Neural progenitor cell (in vitro differentiated cells): Measurements from ENCODE around the gene RNU1-1. TPM values are rescaled to one million over a fixed set of nuclear protein-coding genes. Genes with fewer than 3 reads are reported as not detected.
"Not testable (repeated sequence)": the region's sequence is repeated elsewhere in the genome, so short reads cannot be mapped to it uniquely, and the experiment has no call there.

Experiments
- DNase-seq: peaks from one replicate; pipeline ENCODE4 v3.0.0-alpha.2; 2016; ENCODE audit warnings: low spot score
- H2AFZ ChIP-seq: fragments of 200-600 bp; sonication (generic); replicated peaks from 2 replicates; pipeline ENCODE4 v1.6.1; 2016; ENCODE audit warnings: antibody characterized with exemption
- H3F3A ChIP-seq: fragments of 200-600 bp; sonication (generic); 2 replicates; pipeline ENCODE4 v1.6.1; 2016; ENCODE audit warnings: antibody characterized with exemption, low read depth
- H3K27ac ChIP-seq: fragments of 200-600 bp; sonication (generic); 2 replicates; pipeline ENCODE4 v1.5.1; 2016; ENCODE audit warnings: mild to moderate bottlenecking
- H3K27me3 ChIP-seq: fragments of 200-600 bp; sonication (generic); 2 replicates; pipeline ENCODE4 v1.6.1; 2016; ENCODE audit warnings: mild to moderate bottlenecking, moderate library complexity
- H3K36me3 ChIP-seq: fragments of 200-600 bp; sonication (generic); 2 replicates; pipeline ENCODE4 v1.5.1; 2016
- H3K4me1 ChIP-seq: fragments of 200-600 bp; sonication (generic); 2 replicates; pipeline ENCODE4 v1.6.1; 2016; ENCODE audit warnings: mixed run types
- H3K4me2 ChIP-seq: fragments of 200-600 bp; sonication (generic); 2 replicates; pipeline ENCODE4 v1.6.1; 2016
- H3K4me3 ChIP-seq: fragments of 200-600 bp; sonication (generic); 2 replicates; pipeline ENCODE4 v1.5.1; 2016
- H3K79me2 ChIP-seq: fragments of 200-600 bp; sonication (generic); 2 replicates; pipeline ENCODE4 v1.6.1; 2016; ENCODE audit warnings: low read depth
- H3K9ac ChIP-seq: fragments of 200-600 bp; sonication (generic); 2 replicates; pipeline ENCODE4 v1.6.1; 2016
- H3K9me3 ChIP-seq: fragments of 200-600 bp; sonication (generic); 2 replicates; pipeline ENCODE4 v1.5.1; 2016; ENCODE audit warnings: low read depth
- H4K20me1 ChIP-seq: fragments of 200-600 bp; sonication (generic); 2 replicates; pipeline ENCODE4 v1.6.1; 2016; ENCODE audit warnings: low read depth
- H3K27ac Mint-ChIP-seq: 3 replicates; pipeline ENCODE4 v1.8.0; 2021; ENCODE audit warnings: mixed read lengths
- H3K27me3 Mint-ChIP-seq: 2 replicates; pipeline ENCODE4 v1.8.0; 2022; ENCODE audit warnings: low read depth, mild to moderate bottlenecking, inconsistent platforms, moderate library complexity, mixed read lengths; ENCODE audit not compliant: insufficient read depth
- H3K36me3 Mint-ChIP-seq: 3 replicates; pipeline ENCODE4 v1.8.0; 2021; ENCODE audit warnings: mixed read lengths
- H3K4me1 Mint-ChIP-seq: 3 replicates; pipeline ENCODE4 v1.8.0; 2021; ENCODE audit warnings: mixed read lengths
- H3K4me3 Mint-ChIP-seq: 3 replicates; pipeline ENCODE4 v1.8.0; 2021; ENCODE audit warnings: mild to moderate bottlenecking, moderate library complexity, mixed read lengths
- H3K9me3 Mint-ChIP-seq: 3 replicates; pipeline ENCODE4 v1.8.0; 2020; ENCODE audit warnings: mixed read lengths
- total RNA-seq: library from RNA; depleted of rRNA; stranded (reverse); fragments of >200 nt; gene quantifications from 2 replicates; pipeline ENCODE4 v1.2.3, GENCODE V29; 2015; ENCODE audit warnings: low replicate concordance

RNU1-1 gene
- total RNA-seq, 1 donor from 2014 or later = under 0.01 TPM

DNA sequence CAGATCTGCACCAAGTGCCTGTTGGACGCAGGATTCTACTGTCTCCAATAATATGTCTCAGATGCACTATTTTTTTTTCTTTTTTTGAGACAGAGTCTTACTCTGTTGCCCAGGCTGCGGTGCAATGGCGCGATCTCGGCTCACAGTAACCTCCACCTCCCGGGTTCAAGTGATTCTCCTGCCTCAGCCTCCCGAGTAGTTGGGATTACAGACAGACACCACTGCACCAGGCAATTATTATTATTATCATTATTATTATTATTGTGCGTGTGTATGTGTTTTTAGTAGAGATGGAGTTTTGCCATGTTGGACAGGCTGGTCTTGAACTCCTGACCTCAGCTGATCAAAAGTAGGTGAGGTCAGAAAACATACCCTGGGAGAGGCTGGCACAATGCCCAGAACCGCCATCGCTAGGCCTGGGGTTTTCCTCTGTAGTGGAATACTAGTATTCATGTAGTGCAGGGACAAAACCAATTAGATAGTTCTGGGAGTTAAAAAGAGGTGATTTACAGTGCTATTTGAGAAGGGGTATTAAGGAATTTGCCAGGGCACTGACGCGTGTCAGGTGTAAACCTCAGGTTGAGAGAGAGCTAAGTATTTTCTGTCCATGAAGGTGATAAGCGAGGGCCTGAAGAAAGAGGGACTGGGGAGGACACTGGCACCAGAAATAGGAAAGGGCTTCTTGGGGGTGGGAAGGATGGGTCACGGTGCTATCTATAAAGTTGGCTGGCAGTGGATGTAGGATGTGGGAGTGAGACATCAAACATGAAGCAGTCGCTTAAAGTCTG is 1.3 kb downstream of the RNU1-1 start:
- H3K9me3 Mint-ChIP-seq, H3K4me3 Mint-ChIP-seq, H3K27ac ChIP-seq, H3K27me3 ChIP-seq, H3K36me3 Mint-ChIP-seq, H3K27ac Mint-ChIP-seq, H3K4me1 ChIP-seq, H4K20me1 ChIP-seq, DNase-seq, H3K9me3 ChIP-seq, H3K9ac ChIP-seq, H3K4me1 Mint-ChIP-seq, H2AFZ ChIP-seq, H3K36me3 ChIP-seq, H3K79me2 ChIP-seq, H3K27me3 Mint-ChIP-seq: not testable (repeated sequence)
- peaks cover 18% of the 10 kb centered on the region for H3F3A ChIP-seq
- H3K4me2 ChIP-seq = peak overlapping the region; percentile 81
- H3K4me3 ChIP-seq = peak overlapping the region; percentile 47

DNA sequence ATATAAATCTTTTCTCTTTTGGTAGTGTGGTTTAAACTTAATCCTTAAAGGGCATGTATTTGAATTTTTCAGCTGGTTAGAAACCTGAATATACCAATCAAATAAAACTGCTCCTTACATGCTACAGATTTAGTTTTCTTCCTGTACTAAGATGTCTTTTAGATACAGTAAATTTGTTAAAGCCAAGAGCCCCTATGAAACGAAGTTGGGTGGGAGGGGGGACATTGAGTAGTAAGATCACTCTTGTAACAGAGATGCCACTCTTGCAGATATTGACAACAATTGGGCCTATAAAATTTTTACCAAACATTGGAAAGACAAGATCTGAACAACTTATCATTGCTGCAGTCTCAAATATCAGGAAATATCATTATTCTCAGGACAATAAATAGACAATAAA is 2.2 kb downstream of the RNU1-1 start:
- H3K36me3 ChIP-seq, H3K4me1 ChIP-seq, H3K4me3 Mint-ChIP-seq, H3K27ac Mint-ChIP-seq, H3K9me3 ChIP-seq, DNase-seq, H3K4me1 Mint-ChIP-seq, H3K9me3 Mint-ChIP-seq, H2AFZ ChIP-seq, H3K36me3 Mint-ChIP-seq, H3K27me3 ChIP-seq, H3K27ac ChIP-seq, H3K9ac ChIP-seq, H3K4me3 ChIP-seq, H4K20me1 ChIP-seq, H3K27me3 Mint-ChIP-seq, H3K4me2 ChIP-seq, H3K79me2 ChIP-seq: not testable (repeated sequence)
- H3F3A ChIP-seq = peaks cover 18% of the 10 kb centered on the region

DNA sequence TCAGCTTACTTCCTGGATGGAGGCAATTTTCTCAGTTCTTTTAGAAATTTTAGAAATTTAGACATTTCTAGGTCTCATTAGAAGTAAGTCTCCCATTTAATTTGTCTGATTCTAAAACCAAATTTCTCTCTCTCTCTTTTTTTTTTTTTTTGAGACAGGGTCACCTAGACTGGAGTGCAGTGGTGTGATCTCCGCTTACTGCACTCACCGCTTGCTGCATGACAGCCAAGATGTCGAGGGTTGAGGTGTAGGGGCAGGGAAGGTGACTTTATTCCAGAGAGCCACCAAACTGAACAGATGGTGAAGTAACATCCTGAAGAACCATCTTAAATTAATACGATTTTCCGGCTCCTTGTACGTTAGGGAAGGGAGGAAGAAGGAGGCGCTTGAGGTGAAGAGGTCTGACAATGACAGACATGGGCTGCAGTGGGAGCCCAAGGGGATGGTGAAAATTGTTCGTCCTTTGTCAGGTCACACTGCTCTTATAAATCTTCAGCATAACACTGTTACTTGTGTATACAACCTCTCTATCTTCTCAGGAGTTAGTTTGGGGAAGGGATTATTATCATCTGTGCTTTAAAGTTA is 5.1 kb downstream of the RNU1-1 start:
- H3K27ac Mint-ChIP-seq, H3K9me3 ChIP-seq, H3K9ac ChIP-seq, H3K4me3 ChIP-seq, H3K4me2 ChIP-seq, H3K4me3 Mint-ChIP-seq, H3K36me3 Mint-ChIP-seq, H3K79me2 ChIP-seq, H2AFZ ChIP-seq, H3K27me3 ChIP-seq, H4K20me1 ChIP-seq, H3K36me3 ChIP-seq, H3K27me3 Mint-ChIP-seq, H3K4me1 Mint-ChIP-seq, H3K27ac ChIP-seq, H3K4me1 ChIP-seq: not testable (repeated sequence)
- H3F3A ChIP-seq = peaks cover 20% of the 10 kb centered on the region
- H3K9me3 Mint-ChIP-seq = peaks cover 17% of the 10 kb centered on the region
- DNase-seq = peak; percentile 53

DNA sequence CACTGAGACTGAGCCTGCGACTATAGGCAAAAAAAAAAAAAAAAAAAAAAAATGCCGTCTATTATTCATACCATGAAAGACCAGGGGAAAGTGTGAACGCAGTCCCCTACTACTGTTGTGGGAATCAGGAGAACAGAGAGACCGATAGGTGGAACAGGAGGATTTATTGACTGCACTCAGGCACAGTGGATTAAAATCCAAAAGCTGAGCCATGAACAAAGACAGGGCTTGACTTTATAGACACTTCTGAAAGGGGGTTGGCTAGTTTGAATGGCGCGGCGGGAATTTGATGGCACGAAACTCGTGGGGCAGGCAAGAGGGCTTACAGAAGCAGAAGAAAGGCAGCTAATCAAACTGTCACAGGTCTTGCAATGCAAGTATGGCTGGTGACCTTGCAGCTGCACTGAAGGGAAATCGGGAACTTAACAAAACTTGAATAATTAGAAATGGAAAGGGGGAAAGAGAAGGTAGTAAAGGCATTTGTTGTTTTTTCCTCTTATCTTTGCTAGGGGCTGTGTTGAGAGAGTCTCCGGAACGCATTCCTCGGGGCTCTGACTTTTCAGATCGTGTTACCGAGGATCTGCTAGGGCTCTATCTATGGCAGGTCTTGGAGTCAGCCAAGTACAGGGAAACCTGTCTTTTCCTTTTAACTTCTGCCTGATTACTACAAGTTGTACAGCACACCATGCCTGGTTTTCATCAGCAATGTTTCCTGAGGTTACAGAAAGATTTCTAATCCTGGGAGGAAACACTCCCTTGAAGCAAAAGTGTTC is 7.5 kb downstream of the RNU1-1 start:
- peak; percentile 69 for DNase-seq
- H3K36me3 ChIP-seq, H3K27me3 ChIP-seq, H2AFZ ChIP-seq, H3K36me3 Mint-ChIP-seq, H3K27me3 Mint-ChIP-seq, H3K4me1 Mint-ChIP-seq, H3F3A ChIP-seq, H3K4me3 ChIP-seq, H4K20me1 ChIP-seq, H3K4me3 Mint-ChIP-seq, H3K79me2 ChIP-seq, H3K27ac Mint-ChIP-seq, H3K9ac ChIP-seq, H3K9me3 ChIP-seq, H3K4me1 ChIP-seq: not testable (repeated sequence)
- peak overlapping the region; percentile 36 for H3K27ac ChIP-seq
- peak overlapping the region; percentile 50 for H3K4me2 ChIP-seq
- peaks cover 18% of the 10 kb centered on the region for H3K9me3 Mint-ChIP-seq

DNA sequence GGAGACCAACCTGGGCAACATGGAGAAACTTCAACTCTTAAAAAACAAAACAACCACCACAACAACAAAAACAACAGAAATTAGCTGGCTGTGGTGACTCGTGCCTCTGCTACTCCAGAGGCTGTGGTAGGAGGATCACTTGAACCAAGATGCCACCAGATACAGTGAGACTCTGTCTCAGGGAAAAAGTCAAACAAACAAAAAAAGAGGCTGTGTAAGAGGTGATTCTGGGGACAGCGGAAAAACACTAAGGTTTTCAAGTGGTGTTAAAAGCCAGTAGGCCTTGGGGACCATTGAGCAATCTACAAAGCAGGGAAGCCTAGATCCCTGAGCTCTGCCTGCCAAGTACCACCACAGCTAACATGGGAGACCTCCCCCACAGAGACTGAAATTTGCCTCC is 8.2 kb downstream of the RNU1-1 start:
- H2AFZ ChIP-seq, H3F3A ChIP-seq, H3K4me2 ChIP-seq, DNase-seq, H3K27me3 ChIP-seq, H3K27ac Mint-ChIP-seq, H3K4me1 Mint-ChIP-seq, H3K4me3 ChIP-seq, H3K4me1 ChIP-seq, H4K20me1 ChIP-seq, H3K4me3 Mint-ChIP-seq, H3K27me3 Mint-ChIP-seq, H3K79me2 ChIP-seq, H3K36me3 Mint-ChIP-seq, H3K36me3 ChIP-seq, H3K27ac ChIP-seq, H3K9ac ChIP-seq, H3K9me3 ChIP-seq: not testable (repeated sequence)
- H3K9me3 Mint-ChIP-seq = peaks cover 18% of the 10 kb centered on the region
